NB4 (cell line): Measurements from ENCODE around the gene FAM25G.

Source experiments
- DNase-seq: peaks from one replicate; pipeline ENCODE4 v3.0.0; 2010; ENCODE audit warnings: low read depth
- H3K4me3 ChIP-seq: one replicate; pipeline ENCODE4 v1.5.1; 2011; ENCODE audit warnings: mild to moderate bottlenecking, low read depth, low read length, moderate library complexity
- CTCF ChIP-seq: IDR thresholded peaks from one replicate; pipeline ENCODE4 v1.5.1; 2012; ENCODE audit warnings: low read depth, low read length
- MAX ChIP-seq: IDR thresholded peaks from 2 replicates; pipeline ENCODE4 v1.6.1; 2011; ENCODE audit warnings: low read depth, low read length
- MYC ChIP-seq: IDR thresholded peaks from 2 replicates; pipeline ENCODE4 v1.6.1; 2011; ENCODE audit warnings: low read depth, low read length
- POLR2A ChIP-seq: IDR thresholded peaks from 2 replicates; pipeline ENCODE4 v1.6.1; 2011; ENCODE audit warnings: mild to moderate bottlenecking; ENCODE audit not compliant: insufficient read length; ENCODE audit errors: extremely low read depth

Gene FAM25G

GRCh38 chr10:47452495-47453140 lies 38.9 kb downstream of the FAM25G start:
- no peak overlapping the region for H3K4me3 ChIP-seq
- TF ChIP-seq POLR2A (no peak), MYC (no peak), MAX (no peak), CTCF (no peak)
- DNase-seq, result no peak

GRCh38 chr10:47451998-47452494 lies 39.5 kb downstream of the FAM25G start:
- TF ChIP-seq POLR2A (no peak), MYC (no peak), CTCF (no peak), MAX (no peak)
- no peak for DNase-seq
- H3K4me3 ChIP-seq, result no peak overlapping the region

GRCh38 chr10:47451273-47451997 lies 40.1 kb downstream of the FAM25G start:
- no peak overlapping the region for H3K4me3 ChIP-seq
- TF ChIP-seq POLR2A, result no peak
- no peak for TF ChIP-seq MYC
- TF ChIP-seq CTCF, result no peak
- no peak for TF ChIP-seq MAX
- no peak for DNase-seq

- no peak for DNase-seq
- TF ChIP-seq MYC (no peak), MAX (no peak), POLR2A (no peak), CTCF (no peak)
- H3K4me3 ChIP-seq, result no peak overlapping the region
Measured at GRCh38 chr10:47450442-47450841, 41.1 kb downstream of the FAM25G start.

GRCh38 chr10:47449979-47450378 lies 41.5 kb downstream of the FAM25G start:
- DNase-seq, result no peak
- TF ChIP-seq MAX (no peak), MYC (no peak), POLR2A (no peak), CTCF (no peak)
- no peak overlapping the region for H3K4me3 ChIP-seq
